GM12878 (cell line): ENCODE measurements around the gene SIDT1. TPM values are rescaled to one million over a fixed set of nuclear protein-coding genes. Genes with fewer than 3 reads are reported as not detected.

Source experiments
- ATAC-seq: fragments of 200-7000 bp; cut with Tn5 transposase; 3 replicates; pipeline ENCODE4 v1.9.1; 2020; ENCODE audit warnings: mild to moderate bottlenecking, moderate library complexity
- BruUV-seq: library from RNA; stranded (reverse); fragments of 400-500 nt; replicated peaks from 2 replicates; lab custom pipeline; 2021; lab: Mats Ljungman, UMichigan
- CTCF ChIA-PET: fragments of 300-600 bp; sonication (Branson Sonifier 250); formaldehyde crosslinking; extraction: SDS; loops from one replicate; lab custom pipeline; 2021; ENCODE audit warnings: inconsistent platforms; lab: Yijun Ruan, JAX
- POLR2A ChIA-PET: fragments of 350-600 bp; formaldehyde crosslinking; extraction: SDS; loops from one replicate; lab custom pipeline; 2021; ENCODE audit warnings: inconsistent platforms; lab: Charles Lee
- RAD21 ChIA-PET: fragments of 300-600 bp; sonication (Branson Sonifier 250); formaldehyde crosslinking; loops from one replicate; lab custom pipeline; 2023; ENCODE audit warnings: antibody characterized with exemption; ENCODE audit not compliant: unreplicated experiment; lab: Charles Lee
- SMC1A ChIA-PET: fragments of 300-600 bp; sonication (Branson Sonifier 250); formaldehyde crosslinking; loops from one replicate; lab custom pipeline; 2023; ENCODE audit not compliant: unreplicated experiment, uncharacterized antibody; lab: Charles Lee
- DNase-seq: peaks from one replicate; pipeline ENCODE4 v3.0.0-alpha.2; 2011; ENCODE audit warnings: low read depth, low spot score
- FAIRE-seq: peaks from 3 replicates; lab custom pipeline; 2011; peaks lifted over from hg19 to GRCh38; lab: Jason Lieb, UNC
- H2AFZ ChIP-seq: 2 replicates; pipeline ENCODE4 v1.6.0; 2011; ENCODE audit warnings: low read depth, low read length, control low read depth; ENCODE audit not compliant: control insufficient read depth
- H3K27ac ChIP-seq: 2 replicates; pipeline ENCODE4 v1.5.1; 2011; ENCODE audit warnings: control low read depth; ENCODE audit not compliant: control insufficient read depth, insufficient read depth
- H3K27me3 ChIP-seq, 2 experiments: replicated peaks in 1 of 2; 2 replicates each; pipeline versions ENCODE4 v1.6.0 to v1.6.1; 2011; ENCODE audit warnings: low read length in 1 of 2; ENCODE audit not compliant: control insufficient read depth in 2 of 2, insufficient read depth in 2 of 2
- H3K36me3 ChIP-seq, 2 experiments: 2 replicates each; pipeline ENCODE4 v1.5.1; 2011; ENCODE audit warnings: low read length in 1 of 2; ENCODE audit not compliant: control insufficient read depth in 2 of 2, insufficient read depth in 2 of 2
- H3K4me1 ChIP-seq: 2 replicates; pipeline ENCODE4 v1.6.1; 2011; ENCODE audit warnings: mild to moderate bottlenecking, low read length, moderate library complexity, mixed read lengths; ENCODE audit not compliant: control insufficient read depth, insufficient read depth
- H3K4me2 ChIP-seq: 2 replicates; pipeline ENCODE4 v1.6.0; 2011; ENCODE audit warnings: control low read depth; ENCODE audit not compliant: control insufficient read depth, insufficient read depth
- H3K4me3 ChIP-seq: fragments of 200-600 bp; sonication (generic); 2 replicates; pipeline ENCODE4 v1.5.1; 2016
- H3K79me2 ChIP-seq: 2 replicates; pipeline ENCODE4 v1.6.0; 2011; ENCODE audit warnings: low read length; ENCODE audit not compliant: control insufficient read depth, insufficient read depth
- H3K9ac ChIP-seq: 2 replicates; pipeline ENCODE4 v1.8.0; 2011; ENCODE audit warnings: low read length, control low read depth, mixed read lengths; ENCODE audit not compliant: control insufficient read depth, insufficient read depth
- H3K9me3 ChIP-seq: replicated peaks from 3 replicates; pipeline ENCODE4 v1.5.1; 2011; ENCODE audit warnings: mild to moderate bottlenecking, low read length; ENCODE audit not compliant: control insufficient read depth, insufficient read depth
- H4K20me1 ChIP-seq: 2 replicates; pipeline ENCODE4 v1.6.0; 2011; ENCODE audit not compliant: control insufficient read depth, insufficient read depth
- BACH1 ChIP-seq: fragments of 450-650 bp; IDR thresholded peaks from 2 replicates; pipeline ENCODE4 v1.6.1; 2017; ENCODE audit warnings: mild to moderate bottlenecking, borderline replicate concordance
- BMI1 ChIP-seq: fragments of 450-650 bp; IDR thresholded peaks from 2 replicates; pipeline ENCODE4 v1.6.1; 2016; ENCODE audit warnings: mild to moderate bottlenecking, moderate library complexity, borderline replicate concordance
- CBFB ChIP-seq: IDR thresholded peaks from 2 replicates; pipeline ENCODE4 v1.6.1; 2016; ENCODE audit warnings: antibody characterized with exemption, low read depth
- CHD4 ChIP-seq: fragments of 200-600 bp; sonication (generic); IDR thresholded peaks from 2 replicates; pipeline ENCODE4 v1.6.1; 2016; ENCODE audit warnings: mild to moderate bottlenecking
- CREM ChIP-seq: IDR thresholded peaks from 2 replicates; pipeline ENCODE4 v1.6.1; 2014; ENCODE audit warnings: antibody characterized with exemption, low read depth
- EGR1 ChIP-seq, 2 experiments: IDR thresholded peaks; 1 replicate in 1 of 2; 2 replicates in 1 of 2; pipeline ENCODE4 v1.6.1; 2011 to 2012; ENCODE audit warnings: low read depth in 2 of 2, low read length in 2 of 2, borderline replicate concordance in 1 of 2, mild to moderate bottlenecking in 1 of 2, moderate library complexity in 1 of 2
- GABPA ChIP-seq: IDR thresholded peaks from 2 replicates; pipeline ENCODE4 v1.6.1; 2014; ENCODE audit warnings: antibody characterized with exemption, low read depth, mild to moderate bottlenecking, inconsistent platforms
- JUND ChIP-seq: IDR thresholded peaks from 2 replicates; pipeline ENCODE4 v1.6.1; 2012; ENCODE audit warnings: low read depth, mild to moderate bottlenecking, low read length, improper control_type of control experiment, moderate library complexity
- LARP7 ChIP-seq: fragments of 450-650 bp; IDR thresholded peaks from 2 replicates; pipeline ENCODE4 v1.6.1; 2017; ENCODE audit warnings: mild to moderate bottlenecking
- MTA3 ChIP-seq: IDR thresholded peaks from 2 replicates; pipeline ENCODE4 v1.6.1; 2012; ENCODE audit warnings: low read length, inconsistent platforms, borderline replicate concordance
- NBN ChIP-seq: fragments of 450-650 bp; IDR thresholded peaks from 2 replicates; pipeline ENCODE4 v1.6.1; 2016
- RAD21 ChIP-seq: IDR thresholded peaks from 2 replicates; pipeline ENCODE4 v1.6.1; 2011; ENCODE audit warnings: mild to moderate bottlenecking, low read depth, low read length, moderate library complexity; ENCODE audit not compliant: insufficient read depth
- SMARCA5 ChIP-seq: fragments of 450-650 bp; IDR thresholded peaks from 2 replicates; pipeline ENCODE4 v1.6.1; 2017; ENCODE audit warnings: mild to moderate bottlenecking
- YY1 ChIP-seq: IDR thresholded peaks from 2 replicates; pipeline ENCODE4 v1.6.1; 2011; ENCODE audit warnings: low read depth, mild to moderate bottlenecking, low read length
- WGBS: methylation state at CpG from one replicate; pipeline ENCODE4 v1.1.6; 2016; ENCODE audit warnings: low lambda C conversion rate; ENCODE audit not compliant: insufficient replicate concordance, insufficient coverage; ENCODE audit errors: missing lambda C conversion rate; 5-methylcytosine and 5-hydroxymethylcytosine counted together
- in situ Hi-C: fragments of 300-500 bp; cut with MboI; formaldehyde crosslinking; loops from 9 replicates; pipeline ENCODE4 v1.14.3; 2018; ENCODE audit warnings: mixed read lengths
- intact Hi-C: fragments of 100-400 bp; cut with micrococcal nuclease; formaldehyde crosslinking; loops from one replicate; pipeline ENCODE4 v1.14.2; 2022; ENCODE audit not compliant: unreplicated experiment
- polyA plus RNA-seq, 11 experiments: library from polyadenylated mRNA; depleted of rRNA in 4 of 11; unstranded in 6 of 11; stranded (reverse) in 5 of 11; fragments of >200 nt; fragmentation: Nextera tagmentation in 4 of 11; fragmentation: Illumina TruSeq in 1 of 11; extraction: Ambion mirVana in 4 of 11; extraction: Trizol in 1 of 11; gene quantifications; 1 replicate in 1 of 11; 2 replicates in 10 of 11; pipeline versions ENCODE4 v1.2.1 to v1.2.3, GENCODE V29; 2011 to 2016; ENCODE audit warnings: inconsistent platforms in 2 of 11, missing spikeins in 2 of 11, low read depth in 1 of 11
- total RNA-seq, 4 experiments: library from RNA; depleted of rRNA in 3 of 4; stranded (reverse); fragments of >200 nt in 3 of 4; fragmentation: Illumina TruSeq in 1 of 4; extraction: Trizol in 1 of 4; gene quantifications; 2 replicates each; pipeline versions ENCODE4 v1.2.1 to v1.2.3, GENCODE V29; 2013 to 2021
- TF ChIP-seq, protein P1 (sequence below): fragments of 450-650 bp; conservative IDR thresholded peaks from 2 replicates; pipeline ENCODE4 v1.6.1; 2017; ENCODE audit warnings: mild to moderate bottlenecking, moderate library complexity

SIDT1 gene
- total and polyA plus RNA-seq, 10 of the 15 experiments (the other 5 are each of a cell fraction or from before 2014, with no cell fraction given): 3.0 to 45.0 (median 26.6) TPM

DNA sequence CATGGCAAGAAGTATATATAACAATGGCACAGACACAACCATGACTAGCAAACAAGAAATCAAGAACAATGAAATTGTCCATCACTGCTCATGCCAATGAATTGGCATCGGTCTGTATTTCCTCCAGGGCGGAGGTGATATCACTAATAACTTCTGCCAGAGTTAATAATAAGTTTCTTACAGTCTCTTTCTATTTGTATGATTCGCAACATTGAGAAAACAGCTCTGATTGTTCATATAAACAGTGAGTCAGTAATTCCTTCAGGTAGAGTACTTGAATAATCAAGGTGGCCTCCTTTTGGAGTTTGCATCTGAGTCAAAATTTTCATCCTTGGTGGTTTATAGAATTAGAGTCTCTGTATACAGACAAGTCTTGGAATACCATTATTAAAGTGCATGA, 9.1 kb upstream of the SIDT1 start:
- H3K36me3 ChIP-seq: no peaks in the 10 kb centered on the region
- intact Hi-C loops (no loop called here), in situ Hi-C loops (no loop called here)
- POLR2A ChIA-PET: no interaction called here
- no peak overlapping the region for H3K4me3 ChIP-seq
- H2AFZ ChIP-seq: no peak overlapping the region
- WGBS: 71% methylated on average over 3 of the region's 3 CpGs
- no peaks in the 10 kb centered on the region for H3K4me1 ChIP-seq
- no peaks in the 10 kb centered on the region for H3K9me3 ChIP-seq
- RAD21 ChIA-PET: no interaction called here
- SMC1A ChIA-PET: no interaction called here
- TF ChIP-seq CHD4 (no peak), JUND (no peak)
- TF ChIP-seq, all 136 proteins: peak for 0
- no peak overlapping the region for H3K27ac ChIP-seq
- H3K27me3 ChIP-seq: no peaks in the 10 kb centered on the region
- DNase-seq (no peak), FAIRE-seq (no peak), ATAC-seq (no peak)
- no peak overlapping the region for H3K9ac ChIP-seq
- CTCF ChIA-PET: no interaction called here
- BruUV-seq: no TSS peak
- no peak overlapping the region for H3K4me2 ChIP-seq
- no peaks in the 10 kb centered on the region for H4K20me1 ChIP-seq
- H3K79me2 ChIP-seq: no peaks in the 10 kb centered on the region

- intact Hi-C loops: loop anchor here (1.0 to 10.0 kb wide), 4 partner anchors 18 to 302 kb away; partner anchors contain the start of genes GRAMD1C and SPICE1
- RAD21 ChIA-PET: interaction anchor here (2.1 to 5.4 kb wide), 3 partner anchors 14 to 45 kb away, joined by 5 to 35 read pairs (median 11); no protein-coding TSS in a partner anchor
- Histone ChIP-seq H3K4me3 (peak overlapping the region; percentile 97), H3K9me3 (no peaks in the 10 kb centered on the region; the same call in 2 of the 3 replicates), H3K4me1 (peaks cover 6% of the 10 kb centered on the region), H3K36me3 (peaks cover 0 to 8% of the 10 kb centered on the region in 2 experiments; a peak in 3 of 4 replicates), H3K27ac (peak overlapping the region; percentile 98), H2AFZ (peak overlapping the region; percentile 76), H3K4me2 (peak overlapping the region; percentile 93), H3K9ac (peak overlapping the region; percentile 95), H4K20me1 (peaks cover 2% of the 10 kb centered on the region; the same call in 1 of the 2 replicates), H3K79me2 (peaks cover 61% of the 10 kb centered on the region), H3K27me3 (no peaks in the 10 kb centered on the region)
- SMC1A ChIA-PET: interaction anchor here (1.0 to 3.0 kb wide), 5 partner anchors 14 to 45 kb away, joined by 3 to 23 read pairs (median 12); partner anchors contain the start of gene SPICE1
- POLR2A ChIA-PET: interaction anchor here (1.0 to 3.0 kb wide), 3 partner anchors 14 to 17 kb away, joined by 3 to 19 read pairs (median 5); partner anchors contain the start of gene SPICE1
- 1% methylated on average over 48 of the region's 66 CpGs for whole genome bisulfite sequencing
- in situ Hi-C loops: no loop called here
- ATAC-seq (peak; percentile 62), DNase-seq (no peak), FAIRE-seq (no peak)
- BruUV-seq: TSS peak; percentile 73
- CTCF ChIA-PET: interaction anchor here (1.5 to 3.0 kb wide), 4 partner anchors 14 to 44 kb away, joined by 8 to 12 read pairs (median 11); no protein-coding TSS in a partner anchor
- TF ChIP-seq CBFB (no peak), NBN (peak; percentile 49), GABPA (no peak), MTA3 (peak; percentile 2; the same call in 1 of the 2 replicates), BACH1 (peak; percentile 39; the same call in 1 of the 2 replicates), BMI1 (no peak), YY1 (0 out of 2 replicates have a peak, but pooled peaks have one; percentile 28), SMARCA5 (peak; percentile 40; the same call in 1 of the 2 replicates), EGR1 (IDR thresholded peaks at IDR 0.05; ENCODE audit: borderline replicate concordance in 1 of 2, low read depth in 2 of 2, low read length in 2 of 2) (0 out of 3 replicates have a peak, but pooled peaks of 1 of the 2 experiments have one; percentile 2), CREM (0 out of 2 replicates have a peak, but pooled peaks have one; percentile 13), LARP7 (peak; percentile 42), RAD21 (0 out of 2 replicates have a peak, but pooled peaks have one; percentile 4)
- TF ChIP-seq, protein P1, sequence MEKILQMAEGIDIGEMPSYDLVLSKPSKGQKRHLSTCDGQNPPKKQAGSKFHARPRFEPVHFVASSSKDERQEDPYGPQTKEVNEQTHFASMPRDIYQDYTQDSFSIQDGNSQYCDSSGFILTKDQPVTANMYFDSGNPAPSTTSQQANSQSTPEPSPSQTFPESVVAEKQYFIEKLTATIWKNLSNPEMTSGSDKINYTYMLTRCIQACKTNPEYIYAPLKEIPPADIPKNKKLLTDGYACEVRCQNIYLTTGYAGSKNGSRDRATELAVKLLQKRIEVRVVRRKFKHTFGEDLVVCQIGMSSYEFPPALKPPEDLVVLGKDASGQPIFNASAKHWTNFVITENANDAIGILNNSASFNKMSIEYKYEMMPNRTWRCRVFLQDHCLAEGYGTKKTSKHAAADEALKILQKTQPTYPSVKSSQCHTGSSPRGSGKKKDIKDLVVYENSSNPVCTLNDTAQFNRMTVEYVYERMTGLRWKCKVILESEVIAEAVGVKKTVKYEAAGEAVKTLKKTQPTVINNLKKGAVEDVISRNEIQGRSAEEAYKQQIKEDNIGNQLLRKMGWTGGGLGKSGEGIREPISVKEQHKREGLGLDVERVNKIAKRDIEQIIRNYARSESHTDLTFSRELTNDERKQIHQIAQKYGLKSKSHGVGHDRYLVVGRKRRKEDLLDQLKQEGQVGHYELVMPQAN: peak; percentile 69; the same call in 1 of the 2 replicates
These were observed 561 bp downstream of the SIDT1 start for GRCh38 chr3:113532698-113533533.
